CMK (cell line): Measurements from ENCODE around the gene ADAMTS3.
"Not testable (repeated sequence)": the region's sequence is repeated elsewhere in the genome, so short reads cannot be mapped to it uniquely, and the experiment has no call there.

ENCODE experiments used
- DNase-seq: peaks from one replicate; pipeline ENCODE4 v3.0.0-alpha.2; 2010; ENCODE audit warnings: low read depth

The ADAMTS3 gene

GRCh38 chr4:72468904-72469502 is 100.0 kb downstream of the ADAMTS3 start:
- DNase-seq = no peak

- DNase-seq = no peak
Measured at GRCh38 chr4:72467633-72468032, 101.4 kb downstream of the ADAMTS3 start.

- no peak for DNase-seq
Measured at GRCh38 chr4:72463724-72464123, 105.3 kb downstream of the ADAMTS3 start.

- no peak for DNase-seq
Measured at GRCh38 chr4:72457158-72457557, 111.9 kb downstream of the ADAMTS3 start.

GRCh38 chr4:72451349-72451748 is 117.7 kb downstream of the ADAMTS3 start:
- DNase-seq = no peak

GRCh38 chr4:72449705-72450104 is 119.3 kb downstream of the ADAMTS3 start:
- DNase-seq = no peak

- DNase-seq = no peak
Measured at GRCh38 chr4:72448231-72448630, 120.8 kb downstream of the ADAMTS3 start.

GRCh38 chr4:72446353-72447055 is 122.5 kb downstream of the ADAMTS3 start:
- no peak for DNase-seq

- no peak for DNase-seq
Measured at GRCh38 chr4:72444092-72444491, 124.9 kb downstream of the ADAMTS3 start.

GRCh38 chr4:72442715-72443114 is 126.3 kb downstream of the ADAMTS3 start:
- DNase-seq = no peak

- DNase-seq = no peak
Measured at GRCh38 chr4:72442147-72442546, 126.9 kb downstream of the ADAMTS3 start.

GRCh38 chr4:72440386-72440785 is 128.6 kb downstream of the ADAMTS3 start:
- no peak for DNase-seq

GRCh38 chr4:72432975-72433374 is 136.0 kb downstream of the ADAMTS3 start:
- no peak for DNase-seq

GRCh38 chr4:72432282-72432681 is 136.7 kb downstream of the ADAMTS3 start:
- DNase-seq = no peak

- no peak for DNase-seq
Measured at GRCh38 chr4:72430988-72431387, 138.0 kb downstream of the ADAMTS3 start.

- no peak for DNase-seq
Measured at GRCh38 chr4:72430050-72430449, 139.0 kb downstream of the ADAMTS3 start.

- DNase-seq = no peak
Measured at GRCh38 chr4:72429397-72429889, 139.6 kb downstream of the ADAMTS3 start.

GRCh38 chr4:72427057-72427456 is 142.0 kb downstream of the ADAMTS3 start:
- no peak for DNase-seq

- DNase-seq = not testable (repeated sequence)
Measured at GRCh38 chr4:72425908-72426307, 143.1 kb downstream of the ADAMTS3 start.

GRCh38 chr4:72424006-72424405 is 145.0 kb downstream of the ADAMTS3 start:
- no peak for DNase-seq

- DNase-seq = no peak
Measured at GRCh38 chr4:72422416-72422815, 146.6 kb downstream of the ADAMTS3 start.

- DNase-seq = no peak
Measured at GRCh38 chr4:72418458-72418857, 150.6 kb downstream of the ADAMTS3 start.

- DNase-seq = no peak
Measured at GRCh38 chr4:72410158-72410557, 158.9 kb downstream of the ADAMTS3 start.

GRCh38 chr4:72408568-72408967 is 160.5 kb downstream of the ADAMTS3 start:
- DNase-seq = no peak
